Keratinocyte (primary cell): ENCODE results near the gene MYO7B. TPM values are rescaled to one million over a fixed set of nuclear protein-coding genes. Genes with fewer than 3 reads are reported as not detected.

ENCODE experiments used
- DNase-seq: peaks from one replicate; pipeline ENCODE4 v3.0.0-alpha.2; 2011; ENCODE audit warnings: low read depth, missing footprints, low spot score
- FAIRE-seq: peaks from 2 replicates; lab custom pipeline; 2011; peaks lifted over from hg19 to GRCh38; lab: Jason Lieb, UNC
- H2AFZ ChIP-seq: 2 replicates; pipeline ENCODE4 v1.6.0; 2012; ENCODE audit warnings: low read length, control low read depth, inconsistent platforms; ENCODE audit not compliant: control insufficient read depth
- H3K27ac ChIP-seq: 2 replicates; pipeline ENCODE4 v1.5.1; 2011; ENCODE audit warnings: low read length; ENCODE audit not compliant: control insufficient read depth, insufficient read depth
- H3K27me3 ChIP-seq: 3 replicates; pipeline ENCODE4 v1.6.0; 2011; ENCODE audit warnings: low read length; ENCODE audit not compliant: control insufficient read depth, insufficient read depth; ENCODE audit errors: extremely low read depth
- H3K36me3 ChIP-seq, 2 experiments: 2 replicates in 1 of 2; 3 replicates in 1 of 2; pipeline ENCODE4 v1.5.1; 2011; ENCODE audit warnings: low read length in 2 of 2, mild to moderate bottlenecking in 1 of 2; ENCODE audit not compliant: control insufficient read depth in 2 of 2, insufficient read depth in 2 of 2; ENCODE audit errors: extremely low read depth in 1 of 2
- H3K4me1 ChIP-seq: 3 replicates; pipeline ENCODE4 v1.5.1; 2011; ENCODE audit warnings: low read length; ENCODE audit not compliant: control insufficient read depth, insufficient read depth; ENCODE audit errors: extremely low read depth
- H3K4me2 ChIP-seq: 3 replicates; pipeline ENCODE4 v1.6.0; 2011; ENCODE audit warnings: low read depth, low read length; ENCODE audit not compliant: control insufficient read depth, insufficient read depth; ENCODE audit errors: extremely low read depth
- H3K4me3 ChIP-seq, 3 experiments: fragments of 200-600 bp in 1 of 3; sonication (generic) in 1 of 3; 2 replicates in 2 of 3; 3 replicates in 1 of 3; pipeline ENCODE4 v1.5.1; 2011 to 2016; ENCODE audit warnings: low read length in 3 of 3, mild to moderate bottlenecking in 3 of 3, control low read depth in 2 of 3, inconsistent platforms in 1 of 3, low read depth in 1 of 3, mixed read lengths in 1 of 3, mixed run types in 1 of 3, moderate library complexity in 1 of 3; ENCODE audit not compliant: control insufficient read depth in 2 of 3, insufficient read depth in 2 of 3; ENCODE audit errors: extremely low read depth in 1 of 3
- H3K79me2 ChIP-seq: 2 replicates; pipeline ENCODE4 v1.6.0; 2012; ENCODE audit warnings: low read length; ENCODE audit not compliant: control insufficient read depth, insufficient read depth
- H3K9ac ChIP-seq: 3 replicates; pipeline ENCODE4 v1.6.0; 2011; ENCODE audit warnings: low read length; ENCODE audit not compliant: control insufficient read depth, insufficient read depth; ENCODE audit errors: extremely low read depth
- H3K9me1 ChIP-seq: 3 replicates; pipeline ENCODE4 v1.6.0; 2011; ENCODE audit warnings: low read length; ENCODE audit not compliant: control insufficient read depth, insufficient read depth; ENCODE audit errors: extremely low read depth
- H3K9me3 ChIP-seq: 2 replicates; pipeline ENCODE4 v1.5.1; 2012; ENCODE audit warnings: low read depth, low read length; ENCODE audit not compliant: control insufficient read depth
- H4K20me1 ChIP-seq: 3 replicates; pipeline ENCODE4 v1.6.0; 2011; ENCODE audit warnings: low read length; ENCODE audit not compliant: control insufficient read depth, insufficient read depth; ENCODE audit errors: extremely low read depth
- CTCF ChIP-seq, 3 experiments: IDR thresholded peaks in 1 of 3; conservative IDR thresholded peaks in 1 of 3; optimal IDR thresholded peaks in 1 of 3; 2 replicates in 2 of 3; 3 replicates in 1 of 3; pipeline versions ENCODE3 to v1.5.1; 2011; ENCODE audit warnings: low read length in 3 of 3, mild to moderate bottlenecking in 3 of 3, moderate library complexity in 2 of 3, control low read depth in 1 of 3, inconsistent platforms in 1 of 3; ENCODE audit not compliant: insufficient read depth in 2 of 3; ENCODE audit errors: extremely low read depth in 1 of 3
- EZH2 ChIP-seq: IDR thresholded peaks from one replicate; pipeline ENCODE4 v1.6.1; 2012; ENCODE audit warnings: inconsistent platforms, mild to moderate bottlenecking, low read length, moderate library complexity
- dilution Hi-C: fragments of 300-500 bp; cut with MboI; formaldehyde crosslinking; loops from one replicate; pipeline ENCODE4 v1.7.0; 2020; ENCODE audit warnings: low sequenced_read_pairs; ENCODE audit not compliant: extremely low pct_ligation_motif_present
- polyA plus RNA-seq, 5 experiments: library from polyadenylated mRNA; depleted of rRNA in 3 of 5; stranded (reverse) in 3 of 5; stranded (forward) in 1 of 5; unstranded in 1 of 5; fragments of >200 nt; gene quantifications; 1 replicate in 1 of 5; 2 replicates in 3 of 5; 3 replicates in 1 of 5; pipeline versions ENCODE4 v1.2.1 to v1.2.3, GENCODE V29; 2011 to 2012; ENCODE audit warnings: missing spikeins in 2 of 5, low read depth in 1 of 5, low replicate concordance in 1 of 5

The MYO7B gene
- polyA plus RNA-seq, 1 donor (not counting 4 experiments of a cell fraction or from before 2014, with no cell fraction given) = not detected

DNA sequence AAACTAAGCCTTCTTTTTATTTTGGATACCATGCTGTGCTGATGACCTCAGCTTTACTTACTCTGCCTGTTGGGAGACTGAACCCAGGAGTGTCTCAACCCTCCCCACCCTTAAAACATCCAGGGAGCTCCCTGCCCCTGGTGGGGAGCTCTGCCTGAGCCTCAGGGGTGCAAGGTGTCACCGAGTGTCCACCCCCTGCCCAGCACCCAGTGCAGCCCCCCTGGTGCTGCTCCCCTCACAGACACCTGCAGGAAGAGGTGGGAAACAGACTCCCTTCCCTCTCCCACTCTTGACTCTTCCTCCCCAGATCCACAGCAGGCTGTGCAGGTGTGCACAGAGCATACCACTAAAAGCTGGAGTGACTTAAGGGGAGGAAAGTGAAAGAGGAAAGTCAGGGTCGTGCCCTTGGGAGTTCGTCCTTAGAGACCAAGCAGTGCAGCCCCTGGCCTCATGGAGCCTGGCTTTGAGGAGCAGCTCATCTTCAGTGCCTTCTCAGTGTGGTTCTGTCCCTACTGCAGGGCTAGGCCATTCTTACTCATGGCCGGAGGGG, 51.3 kb downstream of the MYO7B start:
- Histone ChIP-seq H3K79me2 (no peaks in the 10 kb centered on the region), H3K9me1 (no peaks in the 10 kb centered on the region), H3K4me3 (no peak overlapping the region), H3K4me1 (no peaks in the 10 kb centered on the region), H3K36me3 (no peaks in the 10 kb centered on the region), H3K27ac (no peak overlapping the region), H4K20me1 (no peaks in the 10 kb centered on the region), H3K9me3 (no peaks in the 10 kb centered on the region), H2AFZ (no peak overlapping the region), H3K9ac (no peak overlapping the region), H3K4me2 (no peak overlapping the region), H3K27me3 (peaks cover 5% of the 10 kb centered on the region)
- TF ChIP-seq CTCF (optimal IDR thresholded peaks at IDR 0.05 in 1 of 3, IDR thresholded peaks at IDR 0.05 in 1 of 3, conservative IDR thresholded peaks at IDR 0.05 in 1 of 3; ENCODE audit: extremely low read depth in 1 of 3, insufficient read depth in 2 of 3, low read length in 3 of 3) (no peak), EZH2 (no peak)
- dilution Hi-C loops = loop anchor here (25.0 kb wide), 1 partner anchor 100 kb away; the partner anchor contains the start of gene LIMS2
- no peak for FAIRE-seq
- DNase-seq = no peak

DNA sequence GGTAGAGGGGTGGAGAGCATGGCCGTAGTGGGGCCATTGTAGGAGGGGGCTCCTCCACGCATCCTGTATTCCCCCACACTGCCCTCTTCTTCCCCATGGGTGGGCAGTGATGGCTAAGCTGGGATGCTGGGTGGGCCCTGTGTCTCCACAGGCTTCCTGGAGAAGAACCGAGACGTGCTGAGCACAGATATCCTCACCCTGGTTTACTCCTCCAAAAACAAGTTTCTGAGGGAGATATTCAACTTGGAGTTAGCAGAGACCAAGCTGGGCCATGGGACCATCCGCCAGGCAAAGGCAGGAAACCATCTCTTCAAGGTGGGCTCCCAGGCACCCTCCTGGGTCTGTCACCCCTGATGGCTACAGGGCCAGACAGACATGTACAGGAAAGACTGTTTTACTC, 52.8 kb downstream of the MYO7B start:
- H3K9me3 ChIP-seq = no peaks in the 10 kb centered on the region
- H3K4me1 ChIP-seq = no peaks in the 10 kb centered on the region
- H3K4me2 ChIP-seq = no peak overlapping the region
- no peak for DNase-seq
- no peaks in the 10 kb centered on the region for H3K79me2 ChIP-seq
- no peak for TF ChIP-seq EZH2
- TF ChIP-seq CTCF (optimal IDR thresholded peaks at IDR 0.05 in 1 of 3, IDR thresholded peaks at IDR 0.05 in 1 of 3, conservative IDR thresholded peaks at IDR 0.05 in 1 of 3; ENCODE audit: extremely low read depth in 1 of 3, insufficient read depth in 2 of 3, low read length in 3 of 3) = no peak
- H3K9ac ChIP-seq = no peak overlapping the region
- dilution Hi-C loops = loop anchor here (25.0 kb wide), 1 partner anchor 99 kb away; the partner anchor contains the start of gene LIMS2
- no peak overlapping the region for H3K4me3 ChIP-seq
- no peaks in the 10 kb centered on the region for H3K36me3 ChIP-seq
- H3K27me3 ChIP-seq = peaks cover 5% of the 10 kb centered on the region
- H3K27ac ChIP-seq = no peak overlapping the region
- H2AFZ ChIP-seq = no peak overlapping the region
- H4K20me1 ChIP-seq = no peaks in the 10 kb centered on the region
- no peak for FAIRE-seq
- H3K9me1 ChIP-seq = no peaks in the 10 kb centered on the region
